ENCODE data around the gene ARHGEF16. TPM values are rescaled to one million over a fixed set of nuclear protein-coding genes. Genes with fewer than 3 reads are reported as not detected.

ARHGEF16 gene
- total and polyA plus RNA-seq, 2 donors (not counting 1 experiment from before 2014, with no cell fraction given): 0.13 to 0.22 TPM

- TF ChIP-seq EZH2 (IDR thresholded peaks at IDR 0.05; ENCODE audit: borderline replicate concordance, insufficient read depth, low read depth, low read length, poor library complexity, severe bottlenecking) (no peak), CTCF (IDR thresholded peaks at IDR 0.05) (no peak)
- CTCF ChIA-PET: interaction anchor here (2.9 kb wide), 1 partner anchor 90 kb away, joined by 17 read pairs; no protein-coding TSS in a partner anchor
- peak overlapping the region; percentile 45 to 74 (median 61) for H3K4me3 ChIP-seq (ENCODE audit: control extremely low read depth in 1 of 5, extremely low read depth in 1 of 5, insufficient read depth in 1 of 5, low read depth in 2 of 5, low read length in 4 of 5)
- peak overlapping the region; percentile 83 for H3K4me3 Mint-ChIP-seq
- H3K27ac ChIP-seq (ENCODE audit: low read length in 2 of 2): peak overlapping the region; percentile 52 to 71
- H3K36me3 ChIP-seq (replicated peaks in 1 of 2; ENCODE audit: control extremely low read depth in 1 of 2, control insufficient read depth in 1 of 2, extremely low read depth in 1 of 2, insufficient read depth in 2 of 2, low read length in 1 of 2): no peaks in the 10 kb centered on the region
- peaks cover 18% of the 10 kb centered on the region for H3K4me1 Mint-ChIP-seq
- no peaks in the 10 kb centered on the region for H3K27me3 Mint-ChIP-seq
- peak overlapping the region; percentile 85 for H3K27ac Mint-ChIP-seq
- no peaks in the 10 kb centered on the region for H3K27me3 ChIP-seq (replicated peaks in 1 of 4; ENCODE audit: control extremely low read depth in 1 of 4, control insufficient read depth in 3 of 4, insufficient read depth in 4 of 4, low read length in 3 of 4)
- peaks cover 10% of the 10 kb centered on the region for H4K20me1 ChIP-seq (ENCODE audit: control insufficient read depth, insufficient read depth, low read length, poor library complexity, severe bottlenecking)
- peaks cover 24% of the 10 kb centered on the region for H3K79me2 ChIP-seq (ENCODE audit: control insufficient read depth, insufficient read depth, low read length)
- H3K9me3 Mint-ChIP-seq (ENCODE audit: insufficient read depth): no peaks in the 10 kb centered on the region
- peak overlapping the region; percentile 77 for H3K9ac ChIP-seq (ENCODE audit: low read length)
- POLR2A ChIA-PET: interaction anchor here (0.8 kb wide), 1 partner anchor 13 kb away, joined by 3 read pairs; no protein-coding TSS in a partner anchor
- H3K4me2 ChIP-seq (replicated peaks; ENCODE audit: low read depth, low read length, poor library complexity, severe bottlenecking): peak overlapping the region; percentile 98
- intact Hi-C loops (cut with micrococcal nuclease): loop anchor here (2.0 kb wide), 1 partner anchor 242 kb away; the partner anchor contains the start of gene SMIM1
- WGBS (ENCODE audit: insufficient coverage): 47% methylated on average over 32 of the region's 32 CpGs
- DNase-seq (no peak), ATAC-seq (ENCODE audit: low read depth) (no peak)
- H2AFZ ChIP-seq (ENCODE audit: insufficient read depth, low read depth, low read length, poor library complexity, severe bottlenecking): peak overlapping the region; percentile 86
- no peaks in the 10 kb centered on the region for H3K9me3 ChIP-seq (ENCODE audit: control extremely low read depth in 1 of 3, control insufficient read depth in 2 of 3, insufficient read depth in 1 of 3, low read length in 2 of 3)
- H3K4me1 ChIP-seq (ENCODE audit: control insufficient read depth in 2 of 2, insufficient read depth in 2 of 2, low read length in 2 of 2): peaks cover 9 to 14% of the 10 kb centered on the region in 2 donors
Measured at GRCh38 chr1:3530086-3530925, 75.8 kb downstream of the ARHGEF16 start.

Other genes with a start within 250 kb of the ARHGEF16 start
- 75.4 and 77.3 TPM in 2 replicates for gene MEGF6, start 156.8 kb downstream of the ARHGEF16 start, total RNA-seq
- 43.2 and 60.8 TPM in 2 replicates for gene MEGF6, start 156.8 kb downstream of the ARHGEF16 start, polyA plus RNA-seq
- gene TPRG1L, start 170.3 kb downstream of the ARHGEF16 start, total RNA-seq: 47.5 and 48.6 TPM in 2 replicates
- 11.9 and 19.5 TPM in 2 replicates for gene TPRG1L, start 170.3 kb downstream of the ARHGEF16 start, polyA plus RNA-seq
- 37.1 and 37.5 TPM in 2 replicates for gene WRAP73, start 195.4 kb downstream of the ARHGEF16 start, total RNA-seq
- 68.5 and 74.3 TPM in 2 replicates for gene WRAP73, start 195.4 kb downstream of the ARHGEF16 start, polyA plus RNA-seq
- 1.2 and 2.0 TPM in 2 replicates for gene TP73, start 197.9 kb downstream of the ARHGEF16 start, total RNA-seq
- gene TP73, start 197.9 kb downstream of the ARHGEF16 start, polyA plus RNA-seq: 0.26 and 2.4 TPM in 2 replicates